ENCODE data around the gene CCBE1. TPM values are rescaled to one million over a fixed set of nuclear protein-coding genes. Genes with fewer than 3 reads are reported as not detected.

CCBE1 gene
- total RNA-seq, 1 donor from 2014 or later, result 1.2 TPM

- DNase-seq (ENCODE audit: low spot score), result no peak
- no peak for TF ChIP-seq CTCF (IDR thresholded peaks at IDR 0.05; ENCODE audit: unreplicated experiment)
- no peaks in the 10 kb centered on the region for H3K36me3 Mint-ChIP-seq (ENCODE audit: low read depth, unreplicated experiment)
- H3K4me3 Mint-ChIP-seq (ENCODE audit: unreplicated experiment), result no peak overlapping the region
- no peaks in the 10 kb centered on the region for H3K9me3 Mint-ChIP-seq (ENCODE audit: unreplicated experiment)
- H3K27ac Mint-ChIP-seq (ENCODE audit: unreplicated experiment), result no peak overlapping the region
- no peaks in the 10 kb centered on the region for H3K4me1 Mint-ChIP-seq (ENCODE audit: unreplicated experiment)
- H3K27me3 Mint-ChIP-seq (ENCODE audit: unreplicated experiment), result peaks cover 4% of the 10 kb centered on the region
These were observed 84.8 kb downstream of the CCBE1 start for GRCh38 chr18:59612381-59612780.

GRCh38 chr18:59610546-59611140, 86.6 kb downstream of the CCBE1 start:
- no peak overlapping the region for H3K27ac Mint-ChIP-seq (ENCODE audit: unreplicated experiment)
- H3K36me3 Mint-ChIP-seq (ENCODE audit: low read depth, unreplicated experiment), result no peaks in the 10 kb centered on the region
- DNase-seq (ENCODE audit: low spot score), result no peak
- no peaks in the 10 kb centered on the region for H3K27me3 Mint-ChIP-seq (ENCODE audit: unreplicated experiment)
- H3K9me3 Mint-ChIP-seq (ENCODE audit: unreplicated experiment), result no peaks in the 10 kb centered on the region
- H3K4me1 Mint-ChIP-seq (ENCODE audit: unreplicated experiment), result no peaks in the 10 kb centered on the region
- no peak overlapping the region for H3K4me3 Mint-ChIP-seq (ENCODE audit: unreplicated experiment)
- TF ChIP-seq CTCF (IDR thresholded peaks at IDR 0.05; ENCODE audit: unreplicated experiment), result no peak

- no peaks in the 10 kb centered on the region for H3K9me3 Mint-ChIP-seq (ENCODE audit: unreplicated experiment)
- no peak overlapping the region for H3K27ac Mint-ChIP-seq (ENCODE audit: unreplicated experiment)
- no peak for DNase-seq (ENCODE audit: low spot score)
- H3K4me3 Mint-ChIP-seq (ENCODE audit: unreplicated experiment), result no peak overlapping the region
- no peaks in the 10 kb centered on the region for H3K36me3 Mint-ChIP-seq (ENCODE audit: low read depth, unreplicated experiment)
- H3K4me1 Mint-ChIP-seq (ENCODE audit: unreplicated experiment), result no peaks in the 10 kb centered on the region
- TF ChIP-seq CTCF (IDR thresholded peaks at IDR 0.05; ENCODE audit: unreplicated experiment), result no peak
- H3K27me3 Mint-ChIP-seq (ENCODE audit: unreplicated experiment), result no peaks in the 10 kb centered on the region
These were observed 87.6 kb downstream of the CCBE1 start for GRCh38 chr18:59609654-59610053.

GRCh38 chr18:59607471-59607870, 89.8 kb downstream of the CCBE1 start:
- H3K36me3 Mint-ChIP-seq (ENCODE audit: low read depth, unreplicated experiment), result no peaks in the 10 kb centered on the region
- TF ChIP-seq CTCF (IDR thresholded peaks at IDR 0.05; ENCODE audit: unreplicated experiment), result no peak
- H3K27ac Mint-ChIP-seq (ENCODE audit: unreplicated experiment), result no peak overlapping the region
- no peak overlapping the region for H3K4me3 Mint-ChIP-seq (ENCODE audit: unreplicated experiment)
- H3K27me3 Mint-ChIP-seq (ENCODE audit: unreplicated experiment), result peaks cover under 1% of the 10 kb centered on the region
- H3K9me3 Mint-ChIP-seq (ENCODE audit: unreplicated experiment), result no peaks in the 10 kb centered on the region
- DNase-seq (ENCODE audit: low spot score), result no peak
- H3K4me1 Mint-ChIP-seq (ENCODE audit: unreplicated experiment), result no peaks in the 10 kb centered on the region

- no peak overlapping the region for H3K4me3 Mint-ChIP-seq (ENCODE audit: unreplicated experiment)
These were observed 90.2 kb downstream of the CCBE1 start for GRCh38 chr18:59607078-59607379.

More at GRCh38 chr18:59607078-59607379, 90.2 kb downstream of the CCBE1 start:
- Mint-ChIP-seq H3K36me3 (ENCODE audit: low read depth, unreplicated experiment) (no peaks in the 10 kb centered on the region), H3K4me1 (ENCODE audit: unreplicated experiment) (no peaks in the 10 kb centered on the region), H3K9me3 (ENCODE audit: unreplicated experiment) (no peaks in the 10 kb centered on the region), H3K27me3 (ENCODE audit: unreplicated experiment) (peaks cover 1% of the 10 kb centered on the region), H3K27ac (ENCODE audit: unreplicated experiment) (no peak overlapping the region)
- no peak for DNase-seq (ENCODE audit: low spot score)
- no peak for TF ChIP-seq CTCF (IDR thresholded peaks at IDR 0.05; ENCODE audit: unreplicated experiment)
